Measurements from ENCODE around the gene ZNF823. TPM values are rescaled to one million over a fixed set of nuclear protein-coding genes. Genes with fewer than 3 reads are reported as not detected.

The ZNF823 gene
- total and polyA plus RNA-seq, 9 of the 15 experiments (the other 6 are each of a cell fraction or from before 2014, with no cell fraction given): 4.0 to 13.4 (median 6.1) TPM

DNA sequence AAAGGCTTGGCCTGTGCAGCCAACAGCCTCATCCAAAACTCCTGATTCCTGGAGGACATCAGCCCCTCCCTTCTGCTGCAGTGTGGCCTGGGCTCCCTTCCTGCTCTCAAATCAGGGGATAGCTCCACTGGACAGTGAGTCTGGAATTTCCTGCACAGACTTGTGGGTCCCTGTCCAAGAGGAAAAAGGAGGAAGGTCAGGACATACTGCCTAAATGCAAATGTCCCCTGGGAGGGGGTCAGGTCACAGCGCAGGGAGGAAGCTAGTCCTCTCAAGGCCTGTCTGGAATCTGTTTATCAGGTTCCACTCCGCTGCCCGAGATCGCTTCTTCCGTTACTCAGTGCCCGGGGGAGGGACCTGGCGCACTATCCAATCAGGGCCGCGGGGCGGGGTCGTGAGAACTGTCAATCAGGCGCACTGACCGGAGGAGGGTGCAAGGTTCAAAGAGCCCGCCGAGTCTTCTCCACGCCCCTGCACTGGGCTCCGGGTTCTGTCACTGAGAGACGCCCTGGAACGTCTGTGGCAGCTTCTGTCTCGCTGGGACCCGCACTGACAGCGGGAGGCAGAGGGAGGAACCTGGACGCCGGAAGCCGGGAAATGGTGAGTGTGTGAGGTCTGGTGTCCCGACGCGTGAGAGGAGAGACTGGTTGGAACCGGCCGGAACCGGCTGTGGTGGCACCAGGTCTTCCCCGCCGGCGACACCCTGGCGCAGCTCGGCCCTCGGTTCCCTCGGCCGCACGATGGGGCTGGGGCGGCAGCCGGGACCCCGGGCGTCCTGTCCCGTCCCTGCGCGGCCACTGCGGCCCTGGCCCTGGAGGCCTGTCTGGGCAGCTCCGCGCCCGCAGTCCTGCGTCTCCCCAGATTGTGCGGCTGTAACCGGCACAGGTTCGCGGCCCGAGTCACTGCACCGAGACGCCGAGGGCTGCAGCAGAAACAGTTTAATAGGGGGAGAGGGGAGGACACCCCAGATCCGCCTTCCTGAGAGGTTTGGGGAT is 28.1 kb upstream of the ZNF823 start, which contains the start of gene ZNF441 (continued):
- TF ChIP-seq CCAR2 (IDR thresholded peaks at IDR 0.05; ENCODE audit: low read depth, low read length): no peak
- TF ChIP-seq NUFIP1 (IDR thresholded peaks at IDR 0.05; ENCODE audit: partially characterized antibody): no peak
- TF ChIP-seq ZNF121 (CRISPR knock-in tag; conservative IDR thresholded peaks at IDR 0.05): no peak
- TF ChIP-seq, protein P1, sequence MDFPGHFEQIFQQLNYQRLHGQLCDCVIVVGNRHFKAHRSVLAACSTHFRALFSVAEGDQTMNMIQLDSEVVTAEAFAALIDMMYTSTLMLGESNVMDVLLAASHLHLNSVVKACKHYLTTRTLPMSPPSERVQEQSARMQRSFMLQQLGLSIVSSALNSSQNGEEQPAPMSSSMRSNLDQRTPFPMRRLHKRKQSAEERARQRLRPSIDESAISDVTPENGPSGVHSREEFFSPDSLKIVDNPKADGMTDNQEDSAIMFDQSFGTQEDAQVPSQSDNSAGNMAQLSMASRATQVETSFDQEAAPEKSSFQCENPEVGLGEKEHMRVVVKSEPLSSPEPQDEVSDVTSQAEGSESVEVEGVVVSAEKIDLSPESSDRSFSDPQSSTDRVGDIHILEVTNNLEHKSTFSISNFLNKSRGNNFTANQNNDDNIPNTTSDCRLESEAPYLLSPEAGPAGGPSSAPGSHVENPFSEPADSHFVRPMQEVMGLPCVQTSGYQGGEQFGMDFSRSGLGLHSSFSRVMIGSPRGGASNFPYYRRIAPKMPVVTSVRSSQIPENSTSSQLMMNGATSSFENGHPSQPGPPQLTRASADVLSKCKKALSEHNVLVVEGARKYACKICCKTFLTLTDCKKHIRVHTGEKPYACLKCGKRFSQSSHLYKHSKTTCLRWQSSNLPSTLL (IDR thresholded peaks at IDR 0.05): no peak
- TF ChIP-seq RBM14 (IDR thresholded peaks at IDR 0.05; ENCODE audit: borderline replicate concordance, insufficient read depth, low read depth, low read length): no peak
- TF ChIP-seq POLR3A (IDR thresholded peaks at IDR 0.05; ENCODE audit: borderline replicate concordance, extremely low read depth, insufficient read depth, insufficient read length): no peak
- TF ChIP-seq IRF2 (CRISPR knock-in tag; IDR thresholded peaks at IDR 0.05): no peak
- TF ChIP-seq ADNP (tag; IDR thresholded peaks at IDR 0.05): no peak
- TF ChIP-seq ZNF398 (CRISPR knock-in tag; IDR thresholded peaks at IDR 0.05): no peak
- peak in 1 of 2 experiments; percentile 39 for TF ChIP-seq AFF1 (IDR thresholded peaks at IDR 0.05; ENCODE audit: low read depth in 1 of 2, partially characterized antibody in 2 of 2)
- TF ChIP-seq KDM2B (CRISPR knock-in tag; IDR thresholded peaks at IDR 0.05): no peak
- no peak for TF ChIP-seq KLF10 (CRISPR knock-in tag; IDR thresholded peaks at IDR 0.05)
- TF ChIP-seq ZNF280A (IDR thresholded peaks at IDR 0.05; ENCODE audit: low read depth, partially characterized antibody): no peak
- TF ChIP-seq TRIM28 (IDR thresholded peaks at IDR 0.05): no peak
- peak; percentile 82 for TF ChIP-seq LCOR (CRISPR knock-in tag; IDR thresholded peaks at IDR 0.05)
- peak; percentile 48; the same call in 1 of the 2 replicates for TF ChIP-seq TOE1 (IDR thresholded peaks at IDR 0.05; ENCODE audit: borderline replicate concordance)
- no peak for TF ChIP-seq TOE1 (CRISPR knock-in tag; IDR thresholded peaks at IDR 0.05; ENCODE audit: borderline replicate concordance, low read depth)

Data from K562 (cell line).